ENCODE measurements around the gene STOM.
A peak's percentile ranks its signal among the peaks of the same experiment; 100 is the strongest.

Gene STOM

DNA sequence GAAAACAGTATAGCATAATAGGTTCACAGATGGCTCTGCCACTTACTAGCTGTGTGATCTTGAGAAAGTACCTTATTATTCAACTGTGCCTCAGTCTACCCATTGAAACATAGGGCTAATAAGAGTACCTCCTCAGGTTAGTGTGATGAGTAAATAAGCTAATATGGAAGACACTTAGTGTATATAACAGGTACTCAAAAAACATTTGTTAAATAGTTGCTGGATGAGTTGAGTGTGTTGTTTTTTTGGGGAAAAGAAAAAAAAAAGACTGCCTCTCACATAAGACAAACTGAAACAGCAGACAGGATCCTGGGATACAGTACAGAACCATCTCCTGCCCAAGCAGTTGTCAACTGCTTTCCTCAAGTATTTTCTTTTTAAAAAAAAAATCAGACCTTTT is 5.2 kb downstream of the STOM start:
- no peak for DNase-seq (ENCODE audit: low read depth)
- H3K4me3 ChIP-seq (replicated peaks; ENCODE audit: low read depth, low read length) = no peak overlapping the region
- TF ChIP-seq, protein P1, sequence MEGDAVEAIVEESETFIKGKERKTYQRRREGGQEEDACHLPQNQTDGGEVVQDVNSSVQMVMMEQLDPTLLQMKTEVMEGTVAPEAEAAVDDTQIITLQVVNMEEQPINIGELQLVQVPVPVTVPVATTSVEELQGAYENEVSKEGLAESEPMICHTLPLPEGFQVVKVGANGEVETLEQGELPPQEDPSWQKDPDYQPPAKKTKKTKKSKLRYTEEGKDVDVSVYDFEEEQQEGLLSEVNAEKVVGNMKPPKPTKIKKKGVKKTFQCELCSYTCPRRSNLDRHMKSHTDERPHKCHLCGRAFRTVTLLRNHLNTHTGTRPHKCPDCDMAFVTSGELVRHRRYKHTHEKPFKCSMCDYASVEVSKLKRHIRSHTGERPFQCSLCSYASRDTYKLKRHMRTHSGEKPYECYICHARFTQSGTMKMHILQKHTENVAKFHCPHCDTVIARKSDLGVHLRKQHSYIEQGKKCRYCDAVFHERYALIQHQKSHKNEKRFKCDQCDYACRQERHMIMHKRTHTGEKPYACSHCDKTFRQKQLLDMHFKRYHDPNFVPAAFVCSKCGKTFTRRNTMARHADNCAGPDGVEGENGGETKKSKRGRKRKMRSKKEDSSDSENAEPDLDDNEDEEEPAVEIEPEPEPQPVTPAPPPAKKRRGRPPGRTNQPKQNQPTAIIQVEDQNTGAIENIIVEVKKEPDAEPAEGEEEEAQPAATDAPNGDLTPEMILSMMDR (IDR thresholded peaks at IDR 0.05; ENCODE audit: low read length, missing control alignments) = no peak

DNA sequence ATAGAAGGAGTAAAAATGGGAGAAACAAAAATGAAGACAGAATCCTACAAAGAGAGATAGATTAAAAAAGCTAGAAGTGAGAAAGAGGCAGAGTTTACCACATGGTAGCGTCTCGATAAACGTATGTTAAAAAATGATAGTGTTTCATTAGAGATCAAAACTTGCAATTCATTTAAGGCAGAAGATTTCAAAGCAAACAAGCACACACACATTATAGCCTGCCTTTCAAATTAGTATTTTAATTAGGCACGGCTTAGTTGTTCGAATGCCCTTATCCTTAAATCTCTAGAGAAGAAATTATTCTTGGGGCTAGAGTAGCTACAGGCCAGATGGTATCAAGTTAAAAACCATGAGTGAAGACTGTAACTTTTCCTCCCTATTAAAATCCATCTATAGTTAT is 6.0 kb downstream of the STOM start:
- TF ChIP-seq, protein P1 (IDR thresholded peaks at IDR 0.05; ENCODE audit: low read length, missing control alignments) = no peak
- no peak for DNase-seq (ENCODE audit: low read depth)
- H3K4me3 ChIP-seq (replicated peaks; ENCODE audit: low read depth, low read length) = no peak overlapping the region

DNA sequence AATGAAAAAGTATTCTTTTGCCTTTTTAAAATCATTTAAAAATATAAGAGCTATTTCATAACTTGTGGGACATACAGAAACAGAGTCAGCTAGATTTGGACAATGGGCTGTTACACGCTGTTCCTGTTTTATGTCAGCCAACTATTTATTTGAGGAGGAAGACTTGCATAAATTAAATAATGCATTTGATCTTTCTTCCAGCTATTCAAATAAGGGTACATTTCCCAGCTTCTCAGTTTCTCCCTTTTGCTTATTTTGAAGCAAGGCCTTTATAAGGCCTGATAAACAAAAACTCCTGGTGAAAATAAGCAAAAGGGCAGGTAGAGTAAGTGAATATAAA is 6.5 kb downstream of the STOM start:
- H3K4me3 ChIP-seq (replicated peaks; ENCODE audit: low read depth, low read length) = no peak overlapping the region

DNA sequence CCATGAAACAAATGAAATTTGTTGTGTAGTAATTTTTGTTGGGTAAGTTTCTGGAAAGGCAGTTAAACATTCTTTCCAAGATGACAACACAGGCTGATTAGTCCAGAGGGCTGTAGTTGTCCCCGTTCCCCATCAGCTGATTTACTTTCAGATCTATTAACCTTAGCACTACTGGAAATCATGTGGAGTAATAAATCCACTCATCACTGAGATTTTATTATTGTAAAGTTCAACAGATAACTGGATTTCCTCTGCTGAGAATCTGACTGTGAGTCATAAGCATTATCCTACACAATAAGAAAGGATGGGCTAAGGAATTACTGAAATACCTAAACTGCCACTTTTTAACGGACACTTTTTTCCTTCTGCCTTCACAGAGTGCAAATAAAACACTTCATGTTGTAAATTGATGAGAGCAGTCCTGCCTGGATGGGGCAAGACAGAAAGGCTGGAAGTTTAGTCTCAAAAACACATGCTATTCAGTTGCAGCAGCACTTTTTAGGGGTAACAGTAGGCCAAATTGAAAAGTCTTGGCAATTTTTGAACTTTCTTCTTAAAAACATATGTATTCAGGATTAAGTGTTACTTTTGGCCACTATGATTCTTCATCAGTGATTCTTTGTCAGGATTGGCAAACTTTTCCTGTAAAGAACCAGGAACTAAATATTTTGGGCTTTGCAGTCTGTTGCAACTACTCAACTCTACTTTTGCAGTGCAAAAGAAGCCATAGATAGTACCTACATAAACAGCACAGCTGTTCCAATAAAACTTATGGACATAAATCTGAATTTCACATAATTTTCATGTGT is 7.0 kb downstream of the STOM start:
- peak overlapping the region; percentile 8 for H3K4me3 ChIP-seq (replicated peaks; ENCODE audit: low read depth, low read length)
- peak; percentile 78 for DNase-seq (ENCODE audit: low read depth)
- TF ChIP-seq, protein P1 (IDR thresholded peaks at IDR 0.05; ENCODE audit: low read length, missing control alignments) = no peak

More for the DNA sequence above, 6.5 kb downstream of the STOM start:
- TF ChIP-seq, protein P1 (IDR thresholded peaks at IDR 0.05; ENCODE audit: low read length, missing control alignments) = no peak
- no peak for DNase-seq (ENCODE audit: low read depth)

DNA sequence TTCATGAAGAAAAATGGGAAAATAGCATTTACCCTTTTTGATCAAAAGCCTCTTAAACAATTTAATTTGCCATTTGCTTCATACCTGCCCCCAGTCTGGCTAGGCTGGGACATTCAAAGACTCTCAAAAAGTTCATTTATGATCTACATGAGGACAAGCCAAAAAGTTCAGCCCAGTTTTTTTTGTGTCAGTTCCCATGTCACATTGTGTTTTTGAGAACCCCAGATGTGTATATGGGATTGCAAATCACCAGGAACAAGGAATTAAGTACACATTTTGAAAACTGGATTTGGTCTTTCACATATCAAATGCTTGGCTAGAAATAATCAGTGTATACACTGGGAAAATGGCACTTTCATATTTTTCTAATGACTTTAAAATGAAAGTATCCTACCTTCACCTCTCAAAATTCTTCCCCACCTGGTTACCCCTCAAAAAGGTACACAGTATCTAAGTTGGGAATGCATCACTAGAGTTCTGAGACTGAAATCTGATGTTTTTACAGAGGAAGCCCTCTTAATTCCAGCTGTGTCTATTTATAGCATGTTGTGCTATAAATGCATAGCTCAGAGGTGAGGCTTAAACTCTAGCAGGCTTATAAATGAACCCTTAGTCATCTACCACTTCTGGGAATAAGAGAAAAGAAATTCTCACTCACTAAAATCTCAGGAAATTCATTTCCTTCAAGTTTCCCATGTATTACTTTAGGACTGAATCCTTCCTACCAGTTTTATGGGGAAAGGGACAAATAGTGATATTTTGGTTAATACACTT is 9.3 kb downstream of the STOM start:
- no peak overlapping the region for H3K4me3 ChIP-seq (replicated peaks; ENCODE audit: low read depth, low read length)
- DNase-seq (ENCODE audit: low read depth) = peak; percentile 82
- TF ChIP-seq, protein P1 (IDR thresholded peaks at IDR 0.05; ENCODE audit: low read length, missing control alignments) = no peak

DNA sequence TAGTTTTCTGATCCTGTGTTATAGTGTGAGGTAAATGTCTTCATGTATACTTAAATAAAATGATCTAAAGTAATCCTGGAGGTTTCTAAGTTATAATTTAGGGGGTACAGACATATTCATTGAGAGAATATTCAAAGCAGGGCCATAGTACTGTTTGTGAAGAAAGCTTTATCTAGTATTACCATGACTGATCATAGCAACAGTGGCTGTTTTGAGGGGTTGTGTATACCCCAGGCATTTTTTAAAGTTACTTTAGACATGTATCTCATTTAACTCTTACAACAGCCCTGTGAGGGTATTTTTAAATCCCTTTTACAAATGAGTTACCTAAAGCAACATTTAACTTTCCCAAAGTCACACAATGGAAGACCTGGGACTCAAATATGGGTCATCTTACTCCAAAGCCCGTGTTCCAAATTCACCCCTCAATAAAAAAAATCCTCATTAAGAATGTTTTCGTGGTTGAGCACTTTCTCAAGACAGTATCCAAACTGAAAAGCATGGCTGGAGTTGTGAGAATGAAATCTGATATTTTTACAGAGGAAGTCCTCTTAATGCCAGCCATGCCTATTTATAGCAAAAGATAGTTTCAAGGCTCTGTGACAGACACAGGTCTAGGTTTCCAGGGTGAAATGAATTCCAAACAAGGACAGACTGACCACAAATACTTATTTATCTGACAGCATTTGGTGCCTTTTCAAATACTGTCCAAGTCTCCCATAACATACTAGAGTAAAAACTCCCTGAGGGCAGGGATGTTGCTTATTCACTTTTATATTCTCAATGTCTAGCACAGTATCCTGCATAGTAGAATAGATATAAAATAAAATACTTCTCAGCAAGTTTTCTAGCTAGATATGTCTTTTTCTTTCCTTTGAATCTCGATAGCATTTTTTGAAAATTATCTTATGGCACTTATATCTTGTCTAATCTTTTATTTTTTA is 10.4 kb downstream of the STOM start:
- H3K4me3 ChIP-seq (replicated peaks; ENCODE audit: low read depth, low read length) = no peak overlapping the region
- TF ChIP-seq, protein P1 (IDR thresholded peaks at IDR 0.05; ENCODE audit: low read length, missing control alignments) = no peak
- peak; percentile 52 for DNase-seq (ENCODE audit: low read depth)

All from fibroblast of pulmonary artery (primary cell).